Measurements from ENCODE around the gene MARCKS.

The MARCKS gene

DNA sequence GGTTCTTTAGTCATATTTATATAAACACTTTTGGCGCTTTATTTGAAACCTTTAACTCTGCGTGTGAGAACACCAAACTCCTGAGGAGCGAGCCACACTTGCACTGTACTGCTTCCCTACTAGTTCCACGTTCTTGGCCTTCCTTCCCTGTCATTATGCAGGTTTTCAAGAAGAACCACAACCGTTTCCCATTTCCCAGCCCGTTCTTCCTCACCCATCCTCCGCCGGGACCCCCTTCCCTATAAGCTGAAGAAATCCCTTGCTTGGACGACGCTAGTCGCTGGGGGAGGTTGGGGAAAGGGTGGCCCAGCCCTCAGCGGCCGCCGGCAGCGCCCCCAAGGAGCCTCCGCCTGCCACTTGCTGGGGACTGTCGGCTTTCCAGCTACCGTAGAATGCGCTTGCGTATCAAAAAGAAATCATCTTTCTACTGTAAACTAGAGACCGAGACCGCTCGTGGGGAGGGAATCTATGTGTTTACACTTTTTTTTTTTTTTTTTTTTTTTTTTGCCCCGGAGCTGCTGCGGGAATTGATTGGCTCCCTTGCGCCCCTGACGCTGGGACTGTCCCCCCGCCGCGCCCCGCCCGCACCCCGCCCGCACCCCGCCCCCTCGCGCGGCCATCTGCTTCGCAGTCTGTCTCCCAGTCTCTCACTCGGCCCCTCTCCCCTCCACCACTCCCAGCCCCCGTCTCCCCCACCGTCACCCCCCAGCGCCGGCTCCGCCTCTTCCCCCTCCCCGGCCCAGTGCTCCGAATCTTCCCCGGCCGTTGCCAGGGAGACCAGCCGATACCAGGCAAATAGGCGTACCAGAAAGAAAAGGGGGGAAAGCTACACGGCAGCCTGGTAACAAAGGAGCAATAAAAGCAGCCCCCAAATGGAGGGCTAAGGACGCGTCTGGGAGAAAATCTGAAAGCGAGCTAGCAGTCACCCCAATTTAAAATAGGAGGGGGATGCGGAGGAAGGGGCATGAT is 2.3 kb upstream of the MARCKS start:
- peak; percentile 22 for DNase-seq

DNA sequence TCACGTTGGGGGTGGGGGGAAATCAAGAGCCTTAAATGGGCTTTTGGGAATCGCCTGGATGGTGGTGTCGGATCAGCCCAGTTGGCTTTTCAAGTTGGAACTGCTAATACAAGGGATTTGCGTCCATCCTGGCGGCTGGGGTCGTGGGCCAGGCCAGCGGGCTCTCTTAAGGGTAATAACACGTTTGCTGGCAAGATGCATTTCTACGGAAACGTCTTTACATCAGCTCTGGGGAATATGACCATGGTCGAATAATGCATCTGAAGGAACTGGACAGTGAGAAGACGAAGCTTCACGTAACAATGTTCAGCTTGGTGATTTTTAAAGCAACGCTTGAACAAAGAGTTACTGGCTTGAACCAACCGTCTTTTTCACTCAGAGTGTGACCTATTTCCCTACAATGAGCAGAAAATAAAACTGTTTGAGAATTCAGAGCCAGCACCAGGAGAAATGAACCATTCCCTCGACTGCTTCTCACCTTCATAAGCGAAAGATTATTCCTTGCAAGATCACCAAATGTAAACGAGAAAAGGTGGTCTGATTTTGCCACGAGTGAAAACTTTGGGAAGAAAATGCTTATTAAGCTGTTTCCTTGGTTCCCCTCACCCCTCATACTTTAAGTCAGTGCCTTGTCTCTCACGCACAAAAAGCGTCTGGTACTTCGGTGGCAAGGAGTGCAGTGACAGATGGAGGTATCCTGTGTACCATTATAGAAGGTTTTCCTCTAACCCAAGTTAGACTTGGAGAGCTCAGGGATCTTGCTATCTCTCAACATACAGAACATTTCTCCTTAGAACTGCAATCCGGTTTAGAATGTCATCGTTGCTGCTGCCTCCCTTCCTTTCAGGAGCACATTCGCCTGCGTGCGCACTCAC is 1.4 kb upstream of the MARCKS start:
- DNase-seq: peak; percentile 1

DNA sequence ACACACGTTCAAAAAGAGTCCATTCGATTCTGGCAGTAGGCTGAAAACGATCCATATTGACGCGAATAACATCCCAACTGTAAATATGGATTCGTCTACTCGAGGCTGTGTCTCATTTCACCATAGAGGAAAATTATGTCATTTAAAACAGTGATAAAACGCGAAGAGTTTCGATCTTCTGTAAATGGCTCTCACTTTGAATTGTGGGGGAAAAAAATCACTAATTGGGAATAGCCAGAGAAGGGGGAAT is 845 bp upstream of the MARCKS start:
- DNase-seq: no peak

DNA sequence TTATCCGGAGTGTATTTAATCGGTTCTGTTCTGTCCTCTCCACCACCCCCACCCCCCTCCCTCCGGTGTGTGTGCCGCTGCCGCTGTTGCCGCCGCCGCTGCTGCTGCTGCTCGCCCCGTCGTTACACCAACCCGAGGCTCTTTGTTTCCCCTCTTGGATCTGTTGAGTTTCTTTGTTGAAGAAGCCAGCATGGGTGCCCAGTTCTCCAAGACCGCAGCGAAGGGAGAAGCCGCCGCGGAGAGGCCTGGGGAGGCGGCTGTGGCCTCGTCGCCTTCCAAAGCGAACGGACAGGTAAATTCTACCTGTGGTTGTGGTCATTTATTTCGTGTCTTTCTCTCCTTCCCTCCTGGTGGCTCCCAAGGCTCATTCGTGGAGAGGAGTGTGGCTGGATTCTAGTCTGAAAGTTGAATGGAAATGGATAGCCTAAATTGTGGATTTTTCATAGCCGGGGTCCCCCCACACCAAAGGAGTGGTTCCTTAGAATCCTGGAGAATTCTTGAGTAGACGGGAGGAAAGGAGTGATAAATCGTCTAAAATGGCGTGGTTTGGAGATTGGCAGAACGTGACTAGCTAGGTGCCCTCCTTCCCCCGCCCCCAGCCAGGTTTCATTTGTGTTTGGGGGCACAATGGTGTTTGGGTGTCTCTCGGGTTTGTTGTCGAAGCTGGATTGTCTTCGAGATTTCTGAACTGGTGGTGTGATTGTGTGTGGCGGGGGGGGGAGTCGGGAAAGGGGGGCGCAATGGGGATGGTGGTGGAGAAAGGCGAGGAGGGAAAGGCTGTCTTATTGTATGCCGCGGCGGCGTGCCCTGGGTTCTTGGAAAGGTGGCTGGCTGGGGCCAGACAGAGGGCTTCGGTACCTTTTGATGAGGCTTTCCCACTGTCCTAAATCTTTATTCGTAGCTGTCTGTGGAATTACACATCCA is 673 bp downstream of the MARCKS start:
- peak; percentile 7 for DNase-seq

DNA sequence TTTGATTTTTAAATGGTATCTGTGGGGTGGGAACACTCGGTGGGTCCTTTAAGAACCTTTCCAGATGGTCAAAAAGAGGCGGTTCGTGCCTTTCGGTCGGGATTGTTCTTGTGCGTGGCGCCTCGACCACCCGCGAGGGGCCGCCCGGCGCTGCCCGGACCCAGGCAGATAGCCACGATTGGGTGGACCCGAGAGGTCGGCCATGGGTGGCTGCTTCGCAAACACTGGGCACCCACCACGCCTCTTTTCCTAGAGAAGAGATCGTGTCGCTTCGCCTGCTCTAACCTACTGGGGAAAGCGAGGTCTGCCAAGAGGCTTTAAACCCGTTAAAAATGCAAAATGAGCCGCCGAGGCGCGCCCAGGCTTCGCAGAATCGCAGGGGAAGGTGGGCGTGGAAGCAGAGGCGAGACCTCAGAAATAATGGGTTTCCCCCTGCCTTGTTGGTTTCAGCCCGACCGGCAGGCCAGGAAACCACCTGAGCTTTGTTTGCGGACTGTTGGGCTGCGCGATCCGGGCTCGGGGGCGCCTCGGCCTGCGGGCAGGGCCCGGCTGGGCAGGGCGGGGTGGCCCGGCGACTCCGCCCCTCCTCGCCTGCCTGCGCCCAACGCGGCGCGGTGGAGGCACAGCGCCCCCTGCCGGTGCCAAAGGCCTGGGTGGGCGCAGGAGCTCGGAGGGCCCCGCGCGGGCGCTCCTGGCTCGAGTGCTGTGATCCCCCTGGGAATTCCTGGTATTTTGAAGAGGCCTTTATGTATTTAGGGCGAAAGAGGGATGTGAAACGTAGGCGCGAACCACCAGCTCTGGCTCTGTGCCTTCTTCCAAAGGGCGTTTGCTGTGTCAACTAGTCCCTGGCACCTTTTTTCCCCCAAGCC is 1.6 kb downstream of the MARCKS start:
- DNase-seq: peak; percentile 69

DNA sequence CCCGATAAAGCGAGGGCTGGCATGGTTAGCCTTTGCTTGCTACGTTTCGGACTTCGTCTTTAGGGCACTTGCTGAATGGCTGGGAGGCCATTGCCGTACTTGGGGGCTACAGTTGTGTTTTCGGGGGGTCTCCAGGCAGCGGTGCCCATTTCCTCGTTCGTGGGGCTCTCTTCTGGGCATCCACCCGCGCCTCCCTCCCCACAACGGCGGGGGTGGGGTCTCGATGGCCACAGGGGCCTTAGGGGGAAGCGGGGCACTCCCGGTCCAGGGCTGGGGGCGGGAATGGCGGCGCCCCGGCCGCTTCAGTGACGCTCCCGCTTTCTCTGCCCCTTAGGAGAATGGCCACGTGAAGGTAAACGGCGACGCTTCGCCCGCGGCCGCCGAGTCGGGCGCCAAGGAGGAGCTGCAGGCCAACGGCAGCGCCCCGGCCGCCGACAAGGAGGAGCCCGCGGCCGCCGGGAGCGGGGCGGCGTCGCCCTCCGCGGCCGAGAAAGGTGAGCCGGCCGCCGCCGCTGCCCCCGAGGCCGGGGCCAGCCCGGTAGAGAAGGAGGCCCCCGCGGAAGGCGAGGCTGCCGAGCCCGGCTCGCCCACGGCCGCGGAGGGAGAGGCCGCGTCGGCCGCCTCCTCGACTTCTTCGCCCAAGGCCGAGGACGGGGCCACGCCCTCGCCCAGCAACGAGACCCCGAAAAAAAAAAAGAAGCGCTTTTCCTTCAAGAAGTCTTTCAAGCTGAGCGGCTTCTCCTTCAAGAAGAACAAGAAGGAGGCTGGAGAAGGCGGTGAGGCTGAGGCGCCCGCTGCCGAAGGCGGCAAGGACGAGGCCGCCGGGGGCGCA is 2.4 kb downstream of the MARCKS start:
- no peak for DNase-seq

DNA sequence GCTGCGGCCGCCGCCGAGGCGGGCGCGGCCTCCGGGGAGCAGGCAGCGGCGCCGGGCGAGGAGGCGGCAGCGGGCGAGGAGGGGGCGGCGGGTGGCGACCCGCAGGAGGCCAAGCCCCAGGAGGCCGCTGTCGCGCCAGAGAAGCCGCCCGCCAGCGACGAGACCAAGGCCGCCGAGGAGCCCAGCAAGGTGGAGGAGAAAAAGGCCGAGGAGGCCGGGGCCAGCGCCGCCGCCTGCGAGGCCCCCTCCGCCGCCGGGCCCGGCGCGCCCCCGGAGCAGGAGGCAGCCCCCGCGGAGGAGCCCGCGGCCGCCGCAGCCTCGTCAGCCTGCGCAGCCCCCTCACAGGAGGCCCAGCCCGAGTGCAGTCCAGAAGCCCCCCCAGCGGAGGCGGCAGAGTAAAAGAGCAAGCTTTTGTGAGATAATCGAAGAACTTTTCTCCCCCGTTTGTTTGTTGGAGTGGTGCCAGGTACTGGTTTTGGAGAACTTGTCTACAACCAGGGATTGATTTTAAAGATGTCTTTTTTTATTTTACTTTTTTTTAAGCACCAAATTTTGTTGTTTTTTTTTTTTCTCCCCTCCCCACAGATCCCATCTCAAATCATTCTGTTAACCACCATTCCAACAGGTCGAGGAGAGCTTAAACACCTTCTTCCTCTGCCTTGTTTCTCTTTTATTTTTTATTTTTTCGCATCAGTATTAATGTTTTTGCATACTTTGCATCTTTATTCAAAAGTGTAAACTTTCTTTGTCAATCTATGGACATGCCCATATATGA is 3.2 kb downstream of the MARCKS start:
- no peak for DNase-seq

DNA sequence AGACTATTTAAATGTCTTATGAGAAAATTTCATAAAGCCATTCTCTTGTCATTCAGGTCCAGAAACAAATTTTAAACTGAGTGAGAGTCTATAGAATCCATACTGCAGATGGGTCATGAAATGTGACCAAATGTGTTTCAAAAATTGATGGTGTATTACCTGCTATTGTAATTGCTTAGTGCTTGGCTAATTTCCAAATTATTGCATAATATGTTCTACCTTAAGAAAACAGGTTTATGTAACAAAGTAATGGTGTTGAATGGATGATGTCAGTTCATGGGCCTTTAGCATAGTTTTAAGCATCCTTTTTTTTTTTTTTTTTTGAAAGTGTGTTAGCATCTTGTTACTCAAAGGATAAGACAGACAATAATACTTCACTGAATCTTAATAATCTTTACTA is 5.0 kb downstream of the MARCKS start:
- no peak for DNase-seq

DNA sequence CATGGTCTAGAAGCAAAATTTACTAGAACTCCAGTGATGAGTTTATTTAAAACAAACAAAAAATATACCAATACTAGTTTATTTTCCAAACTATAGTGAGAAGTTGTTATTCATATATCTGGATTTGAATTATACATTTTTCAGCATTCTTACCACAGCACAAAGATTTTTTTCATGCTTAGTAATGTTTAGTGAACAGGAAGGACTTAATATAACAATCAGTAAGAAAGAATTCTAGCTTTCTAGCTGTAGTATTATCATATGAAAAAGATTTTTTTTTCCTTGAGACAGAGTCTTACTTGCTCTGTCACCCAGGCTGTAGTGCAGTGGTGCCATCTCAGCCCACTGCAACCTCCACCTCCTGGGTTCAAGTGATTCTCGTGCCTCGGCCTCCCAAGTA is 13.8 kb downstream of the MARCKS start:
- no peak for DNase-seq

DNA sequence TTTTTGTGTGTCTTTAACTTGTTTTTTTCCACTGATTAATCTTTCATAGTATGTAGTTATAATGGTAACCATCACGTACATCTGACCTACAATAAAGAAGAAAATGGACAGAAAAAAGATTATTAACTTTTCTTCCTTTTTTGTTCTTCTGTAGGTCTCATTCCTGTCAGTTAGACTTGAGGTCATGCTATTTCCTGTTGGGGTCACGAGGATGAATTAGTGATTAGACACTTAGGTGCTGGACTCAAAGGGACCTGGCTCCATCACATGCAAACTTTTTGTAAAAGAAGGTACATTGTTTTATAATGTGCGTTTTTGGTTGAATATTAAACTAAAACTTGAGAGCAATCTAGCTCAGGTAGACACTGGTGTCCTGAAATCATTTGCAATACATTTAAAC is 14.8 kb downstream of the MARCKS start:
- no peak for DNase-seq

DNA sequence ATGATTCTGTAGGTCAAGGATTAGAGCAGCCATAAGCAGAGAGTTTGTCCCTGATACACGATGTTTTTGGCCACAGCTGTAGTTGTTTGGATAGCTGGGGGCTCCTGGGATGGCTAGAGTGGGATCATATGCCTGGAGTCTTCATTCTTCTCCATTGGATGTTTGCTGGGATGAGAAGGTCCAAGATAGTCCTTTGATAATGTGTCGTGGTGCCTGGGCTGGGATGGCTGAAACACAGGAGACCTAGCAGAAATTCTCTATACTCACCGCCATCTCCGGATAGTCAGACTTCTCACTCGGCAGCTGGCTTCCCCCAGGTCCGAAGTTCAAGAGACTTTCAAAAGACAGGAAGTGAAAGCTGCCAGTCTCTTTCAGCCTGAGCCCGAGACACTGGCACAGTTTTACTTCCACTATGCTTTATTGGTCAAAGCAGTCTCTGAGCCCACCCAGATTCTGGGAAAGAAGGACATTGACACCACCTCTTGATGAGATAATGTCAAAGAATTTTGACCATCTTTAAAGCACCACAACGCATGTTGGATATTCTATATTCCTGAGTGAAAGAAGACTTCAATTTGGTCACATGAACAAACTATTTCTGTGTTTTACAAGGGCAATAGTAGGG is 16.0 kb downstream of the MARCKS start:
- peak; percentile 23 for DNase-seq

DNA sequence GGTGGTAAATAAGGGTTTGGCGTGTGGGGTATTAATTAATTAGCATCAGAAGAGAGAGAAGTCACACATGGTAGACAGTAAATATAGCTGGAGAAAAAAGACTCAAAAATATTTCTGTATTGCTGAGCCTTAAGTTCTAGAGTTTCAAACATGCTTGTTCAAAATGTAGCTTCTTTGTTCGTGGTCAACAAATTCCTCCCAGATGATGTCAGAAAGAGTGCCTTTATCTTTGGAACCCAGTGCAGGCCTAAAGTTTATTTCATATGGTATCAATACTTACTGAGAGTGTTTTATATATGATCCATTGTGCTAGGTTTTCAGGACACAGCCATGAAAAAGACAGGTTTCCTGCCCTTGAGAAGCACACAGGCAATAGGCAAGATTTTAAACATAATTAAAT is 18.3 kb downstream of the MARCKS start:
- DNase-seq: no peak

DNA sequence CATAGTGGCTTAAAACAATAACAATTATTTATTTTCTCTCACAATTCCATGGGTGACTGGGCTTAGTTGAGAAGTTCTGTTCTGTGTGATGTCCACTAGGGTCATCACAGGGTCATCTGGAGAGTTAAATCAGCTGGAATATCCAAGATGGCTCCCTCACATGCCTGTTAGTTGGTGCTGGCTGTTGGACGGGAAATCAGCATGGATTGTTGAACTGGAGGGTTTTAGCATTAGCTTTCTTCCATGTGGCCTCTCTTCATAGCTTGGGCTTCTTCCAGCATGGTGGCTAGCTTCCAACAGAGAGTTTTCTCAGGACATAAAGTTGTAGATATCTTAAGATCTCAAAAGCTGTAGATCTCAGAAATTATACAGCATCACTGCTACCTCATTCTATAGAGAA is 19.6 kb downstream of the MARCKS start:
- DNase-seq: no peak

DNA sequence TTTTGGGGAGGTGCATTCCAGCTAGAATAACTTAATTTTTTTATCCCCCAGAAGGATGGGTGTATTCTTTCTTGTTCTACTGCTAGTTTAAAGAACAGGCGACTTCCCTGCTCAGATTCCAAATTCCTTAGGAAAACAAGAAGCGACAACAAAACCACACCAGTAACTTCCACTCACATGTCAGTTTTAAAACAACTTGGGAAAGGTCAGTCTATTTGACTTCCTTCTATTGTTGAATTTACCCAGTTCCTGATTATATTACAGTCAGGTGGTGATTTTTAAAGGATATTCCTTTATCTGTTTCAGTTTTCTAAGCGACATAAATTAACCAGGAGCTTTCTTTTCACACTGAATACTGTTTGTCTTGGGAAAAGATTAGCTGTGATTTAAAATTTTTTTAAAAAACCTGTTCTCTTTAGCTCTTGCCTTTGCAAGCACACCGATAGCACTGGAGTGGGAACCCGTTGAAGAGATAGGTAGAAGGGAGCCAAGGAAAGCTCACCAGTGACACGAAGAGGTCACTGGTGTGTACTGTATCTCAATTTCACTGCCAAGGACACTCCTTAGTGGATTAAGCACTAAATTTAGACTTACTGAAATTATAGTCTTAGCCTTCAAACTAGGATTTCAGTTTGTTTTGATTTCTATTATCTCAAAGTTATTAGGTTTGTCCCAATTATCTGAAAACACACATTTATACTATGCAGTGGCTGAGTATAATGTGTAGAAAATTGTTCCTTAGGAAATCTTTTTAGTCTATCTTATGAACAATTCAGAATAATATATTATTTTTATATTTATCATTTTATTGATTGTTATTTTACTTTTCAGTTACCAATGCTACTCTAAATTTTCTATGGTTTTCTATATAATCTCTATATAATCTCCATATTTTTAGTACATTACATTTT is 22.3 kb downstream of the MARCKS start:
- no peak for DNase-seq

DNA sequence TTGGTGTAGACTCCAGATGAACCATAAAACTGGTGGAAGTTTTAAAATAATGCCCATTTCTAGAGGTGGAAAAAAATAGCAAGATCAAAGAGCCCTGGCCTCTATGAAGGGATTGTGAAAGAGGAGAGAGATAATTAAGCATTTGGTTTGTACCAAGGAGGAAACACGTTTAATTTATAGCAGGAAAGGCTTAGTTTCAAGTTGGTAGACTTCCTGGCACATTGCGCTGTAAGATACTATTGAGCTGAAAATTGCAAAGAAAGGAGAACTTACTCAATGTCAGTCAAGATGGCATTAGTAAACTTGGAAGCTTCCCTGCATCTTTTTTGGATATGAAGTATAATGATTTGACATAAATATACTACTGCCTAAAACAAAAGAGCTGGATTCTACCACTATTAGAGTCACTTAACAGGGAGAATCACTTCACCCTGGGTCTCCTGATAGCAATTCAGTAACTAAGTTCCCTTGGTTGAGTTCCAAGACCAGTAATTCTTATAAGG is 24.4 kb downstream of the MARCKS start:
- DNase-seq: no peak

DNA sequence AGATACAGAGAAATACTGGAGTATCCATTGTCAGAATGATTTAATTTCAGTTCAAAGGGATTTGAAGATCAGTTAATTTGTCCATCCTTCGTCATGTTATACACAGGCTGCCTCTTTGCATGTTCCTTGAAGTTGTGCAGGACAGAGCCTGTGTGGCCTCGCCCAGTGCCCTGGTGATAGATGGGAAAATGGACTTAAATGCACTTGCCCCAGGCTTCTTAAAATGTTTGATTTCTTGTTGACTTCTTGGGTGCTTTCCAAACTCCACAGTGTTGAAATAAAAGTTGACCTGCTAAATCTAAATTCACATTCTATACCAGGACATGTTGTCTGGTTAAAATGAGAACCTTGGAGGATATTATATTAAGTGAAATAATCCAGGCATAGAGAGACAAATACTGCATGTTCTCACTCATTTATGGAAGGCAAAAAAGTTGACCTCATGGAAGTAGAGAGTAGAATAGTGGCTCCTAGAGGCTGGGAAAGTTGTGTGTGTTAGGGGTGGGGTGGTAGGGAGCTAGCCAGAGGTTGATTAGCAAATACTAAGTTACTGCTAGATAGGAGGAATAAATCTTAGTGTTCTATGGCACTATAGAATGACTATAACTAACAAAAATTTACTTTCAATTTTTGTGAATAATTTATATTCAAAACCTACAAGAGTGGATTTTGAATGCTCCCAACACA is 25.3 kb downstream of the MARCKS start:
- no peak for DNase-seq

DNA sequence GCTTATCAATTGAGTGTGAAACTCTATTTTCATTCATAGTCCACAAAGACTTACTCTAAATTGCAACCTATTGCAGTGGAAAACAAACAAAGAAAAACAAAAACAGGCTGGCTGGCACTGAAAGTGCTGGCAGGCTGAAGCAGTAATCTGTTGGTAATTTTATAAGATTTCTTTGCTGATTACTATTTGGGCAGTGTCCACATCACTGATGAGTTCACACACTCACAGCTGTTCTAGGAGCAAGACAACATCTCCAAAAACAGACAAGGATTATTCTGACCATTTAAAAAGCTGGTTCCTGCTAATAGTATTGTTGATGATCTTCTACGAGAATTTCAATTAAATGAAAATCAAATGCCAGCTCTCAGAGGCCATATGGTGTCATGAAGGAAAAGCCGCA is 26.9 kb downstream of the MARCKS start:
- DNase-seq: no peak

DNA sequence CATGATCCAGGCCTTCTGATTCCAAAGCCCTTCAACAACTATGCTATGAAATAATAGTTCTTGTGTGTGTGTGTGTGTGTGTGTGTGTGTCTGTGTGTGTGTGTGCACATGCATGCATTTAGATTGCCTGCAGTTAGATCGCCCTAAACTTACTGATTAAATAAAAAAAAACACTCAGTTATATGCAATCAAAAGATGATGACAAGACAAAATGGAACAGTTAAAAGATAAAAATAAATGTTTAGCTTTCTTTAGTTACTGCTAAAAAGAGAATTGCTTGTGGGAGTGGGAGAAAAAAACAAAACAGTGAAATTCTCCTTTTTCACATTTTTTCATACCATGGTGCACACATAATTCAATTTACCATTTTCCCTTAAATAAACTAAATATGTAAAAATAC is 29.4 kb downstream of the MARCKS start:
- no peak for DNase-seq
